Fibroblast of gingiva (primary cell): ENCODE results near the gene RAB17.

ENCODE experiments used
- DNase-seq: peaks from one replicate; pipeline ENCODE4 v3.0.0-alpha.2; 2011; ENCODE audit warnings: low read depth

The RAB17 gene

GRCh38 chr2:237558961-237559641, 31.4 kb downstream of the RAB17 start:
- DNase-seq, result peak; percentile 79

GRCh38 chr2:237557633-237558015, 32.9 kb downstream of the RAB17 start:
- DNase-seq, result no peak

GRCh38 chr2:237556773-237557632, 33.5 kb downstream of the RAB17 start:
- no peak for DNase-seq

- DNase-seq, result no peak
Observed at GRCh38 chr2:237555560-237555959, 35.0 kb downstream of the RAB17 start.

- DNase-seq, result no peak
Observed at GRCh38 chr2:237553948-237554347, 36.6 kb downstream of the RAB17 start.

DNA sequence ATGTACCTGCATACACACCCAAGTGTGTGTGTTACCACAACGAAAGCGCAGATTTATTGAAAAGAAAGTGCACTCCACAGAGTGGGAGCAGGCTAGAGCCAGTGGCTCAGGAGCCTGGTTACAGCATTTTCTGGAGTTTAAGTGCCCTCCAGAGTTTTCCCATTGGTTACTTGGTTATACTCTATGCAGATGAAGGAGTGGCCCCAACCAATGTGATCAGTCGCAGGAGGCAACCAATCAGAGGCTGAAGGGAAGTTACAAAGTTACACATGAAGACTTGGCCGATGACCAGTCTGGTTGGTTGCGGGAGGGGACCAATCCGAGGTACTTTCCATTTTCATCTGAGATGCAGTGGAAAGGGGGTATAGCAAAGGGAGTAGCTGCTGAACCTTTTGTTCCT, 37.6 kb downstream of the RAB17 start:
- DNase-seq, result no peak

- no peak for DNase-seq
Observed at GRCh38 chr2:237551071-237551574, 39.4 kb downstream of the RAB17 start.

- DNase-seq, result no peak
Observed at GRCh38 chr2:237549643-237550415, 40.7 kb downstream of the RAB17 start.

- DNase-seq, result no peak
Observed at GRCh38 chr2:237549216-237549615, 41.3 kb downstream of the RAB17 start.

DNA sequence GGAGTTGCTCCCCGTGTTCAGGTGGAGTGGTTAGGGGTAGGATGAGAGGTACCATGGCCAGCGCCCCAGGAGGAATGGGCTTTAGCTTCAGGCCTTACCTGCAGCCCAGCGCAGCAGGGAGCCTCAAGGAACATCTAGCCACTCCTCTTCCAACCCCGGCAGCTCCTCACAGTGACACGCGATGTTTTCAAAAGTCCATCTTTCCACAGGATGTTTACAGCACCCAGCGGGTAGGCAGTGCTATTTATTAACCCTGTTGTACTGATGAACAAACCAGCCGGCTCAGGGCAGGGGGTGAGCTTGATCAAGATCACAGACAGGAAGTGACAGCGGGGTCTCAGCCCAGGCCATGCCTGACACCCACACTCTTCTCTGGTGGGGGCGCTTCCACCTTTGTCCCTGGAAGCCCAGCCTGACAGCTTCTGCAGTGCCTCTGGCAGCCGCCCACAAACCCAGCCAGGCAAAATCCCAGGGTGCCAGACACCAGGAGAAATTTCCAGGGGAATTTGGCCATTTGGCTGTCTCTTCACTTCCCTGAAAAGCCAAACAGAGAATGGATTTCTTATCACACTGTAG, 42.6 kb downstream of the RAB17 start:
- no peak for DNase-seq

DNA sequence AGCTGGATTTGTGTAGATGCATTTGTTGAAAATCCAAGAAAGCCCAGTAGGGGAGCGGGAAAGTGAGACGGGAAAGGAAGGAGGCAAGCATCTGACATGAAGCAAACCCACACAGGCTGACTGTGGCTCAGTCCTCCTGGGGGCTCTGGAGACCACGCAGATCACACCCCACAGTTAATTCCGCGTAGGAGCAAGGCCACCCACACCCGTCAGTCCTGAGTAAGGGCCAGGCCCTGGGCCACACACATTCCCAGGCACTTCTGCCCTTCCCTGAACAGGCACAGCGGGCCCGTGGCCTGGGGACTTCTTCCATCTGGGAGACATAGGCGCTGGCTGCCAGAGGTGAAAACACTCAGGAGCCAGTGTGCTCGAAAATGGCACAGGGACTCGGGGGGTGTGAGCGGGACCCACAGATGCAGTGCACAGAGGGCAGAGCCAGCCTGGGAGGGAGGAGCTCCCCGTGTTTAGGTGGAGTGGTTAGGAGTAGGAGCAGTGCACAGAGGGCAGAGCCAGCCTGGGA, 43.6 kb downstream of the RAB17 start:
- DNase-seq, result no peak

DNA sequence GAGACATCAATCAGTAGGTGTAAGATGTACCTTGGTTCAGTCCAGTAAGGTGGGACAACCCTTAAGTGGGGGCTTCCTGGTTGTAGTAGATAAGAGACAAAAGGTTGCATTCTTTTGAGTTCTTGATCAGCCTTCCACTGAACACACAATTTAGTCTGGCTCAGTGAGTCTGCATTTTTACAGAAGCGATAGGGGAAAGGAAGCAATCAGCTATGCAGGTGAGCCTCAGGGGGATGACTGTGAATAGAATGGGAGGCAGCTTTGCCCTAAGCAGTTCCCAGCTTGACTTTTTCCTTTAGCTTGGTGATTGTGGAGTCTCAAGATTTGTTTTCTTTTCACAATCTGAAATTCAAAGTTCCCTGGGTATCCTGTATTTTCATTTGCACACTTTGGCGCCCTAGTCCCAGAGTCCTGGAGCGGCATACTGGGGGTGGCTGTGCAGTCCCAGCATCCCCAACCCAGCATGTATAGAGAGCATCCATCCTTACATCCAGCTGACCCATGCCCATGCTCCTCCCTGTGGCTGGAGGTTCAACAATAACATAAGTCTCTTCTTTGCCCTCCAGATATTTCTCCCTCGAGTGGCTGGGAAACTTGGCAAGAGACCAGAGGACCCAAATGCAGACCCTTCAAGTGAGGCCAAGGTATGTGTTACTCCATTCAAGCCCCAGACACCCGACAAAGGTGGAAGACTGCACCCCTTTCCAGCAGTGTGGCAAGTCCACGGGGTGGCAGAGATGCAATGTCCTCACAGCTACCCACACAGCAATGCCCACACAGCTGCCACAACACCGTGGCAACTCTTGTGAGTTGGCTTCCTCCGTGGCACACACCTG, 44.3 kb downstream of the RAB17 start:
- no peak for DNase-seq

GRCh38 chr2:237542001-237542704, 48.4 kb downstream of the RAB17 start:
- no peak for DNase-seq

DNA sequence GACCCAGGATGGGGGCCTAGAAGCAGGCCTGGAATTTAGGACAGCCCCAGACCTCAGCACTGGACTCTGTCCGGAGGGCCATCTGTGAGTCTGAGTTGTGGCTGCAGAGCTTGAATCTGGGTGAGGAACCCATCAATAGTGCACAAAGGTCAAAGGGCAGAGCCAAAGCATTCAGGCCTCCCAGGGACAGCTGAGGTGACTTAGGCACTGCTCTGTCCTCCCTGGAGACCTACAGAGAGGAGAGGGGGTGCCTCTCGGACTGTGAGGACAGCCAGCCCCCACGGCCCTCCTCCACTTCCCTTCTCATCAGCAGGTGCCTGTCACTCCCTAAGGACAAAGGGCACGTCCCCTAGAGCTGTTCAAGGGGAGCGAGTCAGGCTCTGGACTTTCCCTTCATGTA, 49.3 kb downstream of the RAB17 start:
- DNase-seq, result no peak

- peak; percentile 57 for DNase-seq
Observed at GRCh38 chr2:237540823-237541222, 49.7 kb downstream of the RAB17 start.

DNA sequence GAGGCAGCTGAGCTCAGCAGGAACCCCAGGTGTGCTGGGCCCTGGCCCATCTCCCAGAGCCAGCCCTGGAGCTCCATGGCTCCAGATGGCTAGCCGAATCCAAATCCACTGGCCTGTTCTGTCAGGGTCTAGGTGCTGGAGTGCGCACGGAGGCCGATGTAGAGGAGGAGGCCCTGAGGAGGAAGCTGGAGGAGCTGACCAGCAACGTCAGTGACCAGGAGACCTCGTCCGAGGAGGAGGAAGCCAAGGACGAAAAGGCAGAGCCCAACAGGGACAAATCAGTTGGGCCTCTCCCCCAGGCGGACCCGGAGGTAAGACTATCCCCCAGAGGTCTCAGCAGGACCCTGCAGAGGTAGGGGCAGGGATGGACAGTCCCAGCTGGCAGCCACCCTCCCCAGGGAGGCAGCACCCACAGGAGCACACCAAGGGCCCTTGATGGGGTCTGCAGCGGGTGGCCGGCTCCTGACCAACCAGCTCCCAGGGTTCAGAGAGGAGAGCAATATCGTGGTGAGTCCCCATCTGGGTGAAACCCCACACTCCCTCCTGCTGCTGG, 50.2 kb downstream of the RAB17 start:
- DNase-seq, result no peak

DNA sequence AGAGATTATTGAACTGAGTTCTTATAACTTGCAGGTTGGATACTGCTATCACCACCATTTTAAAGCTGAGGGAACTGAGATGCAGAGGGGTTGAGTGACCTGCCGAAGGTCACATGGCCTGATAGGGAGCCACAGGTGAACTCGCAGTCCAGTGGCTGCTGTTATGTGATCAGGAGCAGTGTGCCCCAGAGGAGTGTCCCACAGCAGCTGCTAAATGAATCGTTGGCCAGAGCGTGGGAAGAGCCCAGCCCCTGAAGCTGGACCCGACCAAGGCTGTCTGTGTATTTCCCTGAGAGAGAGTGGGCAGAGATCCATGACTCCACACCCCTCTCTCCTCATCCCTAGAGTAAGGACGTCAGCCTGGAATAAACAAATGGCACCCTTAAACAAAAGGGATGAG, 50.9 kb downstream of the RAB17 start:
- DNase-seq, result no peak

DNA sequence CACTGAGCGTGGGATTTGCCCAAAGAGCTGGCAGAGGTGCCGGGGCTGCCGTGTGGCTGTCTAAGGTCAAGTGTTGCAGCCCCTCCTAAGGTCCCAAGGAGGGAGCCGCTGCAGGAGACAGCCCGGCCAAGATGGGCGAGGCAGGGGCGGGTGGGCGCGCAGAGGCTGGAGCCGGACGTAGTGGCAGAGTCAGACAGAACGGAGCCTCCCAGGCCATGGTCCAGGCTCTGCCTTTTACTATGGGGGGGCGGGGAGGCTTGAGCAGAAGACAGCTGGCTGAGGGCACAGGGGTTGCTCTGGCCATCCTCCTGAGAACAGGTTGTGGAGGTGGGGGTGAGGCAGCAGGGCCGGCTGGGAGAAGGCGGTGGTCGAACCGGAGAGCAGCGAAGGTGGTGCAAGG, 51.6 kb downstream of the RAB17 start:
- DNase-seq, result no peak

DNA sequence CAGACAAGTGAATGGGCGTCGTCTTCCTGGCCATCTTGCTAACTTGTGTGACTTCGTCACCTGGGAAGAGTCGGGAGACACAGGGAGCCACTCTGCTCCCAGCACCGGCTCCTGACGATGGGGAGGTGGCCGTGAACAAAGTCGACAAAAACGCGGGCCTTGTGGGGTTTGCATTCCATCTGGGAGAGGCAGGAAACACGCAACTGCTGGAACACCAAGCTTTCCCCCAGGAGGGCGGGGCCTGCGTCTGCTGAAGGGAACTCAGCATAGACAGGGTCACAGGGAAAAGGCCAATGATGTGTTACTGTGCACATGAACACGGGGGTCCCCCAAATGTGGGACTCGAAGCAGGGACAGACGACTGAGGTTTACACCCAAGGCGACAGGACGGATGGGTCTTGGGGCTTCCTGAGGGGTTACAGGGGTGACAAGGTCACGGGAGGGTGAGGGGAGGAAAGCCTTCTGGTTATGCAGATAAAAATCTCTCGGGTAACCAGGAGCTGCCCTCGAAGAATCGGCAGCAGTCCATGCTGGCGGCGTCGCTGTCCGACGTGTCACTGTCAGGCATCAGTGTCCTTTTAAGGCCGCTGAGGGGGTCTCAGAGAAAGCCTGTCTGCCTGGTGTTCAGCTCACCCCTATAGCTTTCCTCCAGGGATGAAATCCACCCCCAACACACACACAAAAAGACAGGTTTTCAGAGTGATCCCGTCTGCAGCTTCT, 52.4 kb downstream of the RAB17 start:
- DNase-seq, result no peak
